Keratinocyte (primary cell): ENCODE results near the gene CREG1. TPM values are rescaled to one million over a fixed set of nuclear protein-coding genes. Genes with fewer than 3 reads are reported as not detected.

ENCODE experiments used
- DNase-seq: peaks from one replicate; pipeline ENCODE4 v3.0.0-alpha.2; 2011; ENCODE audit warnings: low read depth, missing footprints, low spot score
- FAIRE-seq: peaks from 2 replicates; lab custom pipeline; 2011; peaks lifted over from hg19 to GRCh38; lab: Jason Lieb, UNC
- H2AFZ ChIP-seq: 2 replicates; pipeline ENCODE4 v1.6.0; 2012; ENCODE audit warnings: low read length, control low read depth, inconsistent platforms; ENCODE audit not compliant: control insufficient read depth
- H3K27ac ChIP-seq: 2 replicates; pipeline ENCODE4 v1.5.1; 2011; ENCODE audit warnings: low read length; ENCODE audit not compliant: control insufficient read depth, insufficient read depth
- H3K27me3 ChIP-seq: 3 replicates; pipeline ENCODE4 v1.6.0; 2011; ENCODE audit warnings: low read length; ENCODE audit not compliant: control insufficient read depth, insufficient read depth; ENCODE audit errors: extremely low read depth
- H3K36me3 ChIP-seq, 2 experiments: 2 replicates in 1 of 2; 3 replicates in 1 of 2; pipeline ENCODE4 v1.5.1; 2011; ENCODE audit warnings: low read length in 2 of 2, mild to moderate bottlenecking in 1 of 2; ENCODE audit not compliant: control insufficient read depth in 2 of 2, insufficient read depth in 2 of 2; ENCODE audit errors: extremely low read depth in 1 of 2
- H3K4me1 ChIP-seq: 3 replicates; pipeline ENCODE4 v1.5.1; 2011; ENCODE audit warnings: low read length; ENCODE audit not compliant: control insufficient read depth, insufficient read depth; ENCODE audit errors: extremely low read depth
- H3K4me2 ChIP-seq: 3 replicates; pipeline ENCODE4 v1.6.0; 2011; ENCODE audit warnings: low read depth, low read length; ENCODE audit not compliant: control insufficient read depth, insufficient read depth; ENCODE audit errors: extremely low read depth
- H3K4me3 ChIP-seq, 3 experiments: fragments of 200-600 bp in 1 of 3; sonication (generic) in 1 of 3; 2 replicates in 2 of 3; 3 replicates in 1 of 3; pipeline ENCODE4 v1.5.1; 2011 to 2016; ENCODE audit warnings: low read length in 3 of 3, mild to moderate bottlenecking in 3 of 3, control low read depth in 2 of 3, inconsistent platforms in 1 of 3, low read depth in 1 of 3, mixed read lengths in 1 of 3, mixed run types in 1 of 3, moderate library complexity in 1 of 3; ENCODE audit not compliant: control insufficient read depth in 2 of 3, insufficient read depth in 2 of 3; ENCODE audit errors: extremely low read depth in 1 of 3
- H3K79me2 ChIP-seq: 2 replicates; pipeline ENCODE4 v1.6.0; 2012; ENCODE audit warnings: low read length; ENCODE audit not compliant: control insufficient read depth, insufficient read depth
- H3K9ac ChIP-seq: 3 replicates; pipeline ENCODE4 v1.6.0; 2011; ENCODE audit warnings: low read length; ENCODE audit not compliant: control insufficient read depth, insufficient read depth; ENCODE audit errors: extremely low read depth
- H3K9me1 ChIP-seq: 3 replicates; pipeline ENCODE4 v1.6.0; 2011; ENCODE audit warnings: low read length; ENCODE audit not compliant: control insufficient read depth, insufficient read depth; ENCODE audit errors: extremely low read depth
- H3K9me3 ChIP-seq: 2 replicates; pipeline ENCODE4 v1.5.1; 2012; ENCODE audit warnings: low read depth, low read length; ENCODE audit not compliant: control insufficient read depth
- H4K20me1 ChIP-seq: 3 replicates; pipeline ENCODE4 v1.6.0; 2011; ENCODE audit warnings: low read length; ENCODE audit not compliant: control insufficient read depth, insufficient read depth; ENCODE audit errors: extremely low read depth
- EZH2 ChIP-seq: IDR thresholded peaks from one replicate; pipeline ENCODE4 v1.6.1; 2012; ENCODE audit warnings: inconsistent platforms, mild to moderate bottlenecking, low read length, moderate library complexity
- dilution Hi-C: fragments of 300-500 bp; cut with MboI; formaldehyde crosslinking; loops from one replicate; pipeline ENCODE4 v1.7.0; 2020; ENCODE audit warnings: low sequenced_read_pairs; ENCODE audit not compliant: extremely low pct_ligation_motif_present
- polyA plus RNA-seq, 5 experiments: library from polyadenylated mRNA; depleted of rRNA in 3 of 5; stranded (reverse) in 3 of 5; stranded (forward) in 1 of 5; unstranded in 1 of 5; fragments of >200 nt; gene quantifications; 1 replicate in 1 of 5; 2 replicates in 3 of 5; 3 replicates in 1 of 5; pipeline versions ENCODE4 v1.2.1 to v1.2.3, GENCODE V29; 2011 to 2012; ENCODE audit warnings: missing spikeins in 2 of 5, low read depth in 1 of 5, low replicate concordance in 1 of 5
- TF ChIP-seq, protein P1 (sequence below), 3 experiments: IDR thresholded peaks in 1 of 3; conservative IDR thresholded peaks in 1 of 3; optimal IDR thresholded peaks in 1 of 3; 2 replicates in 2 of 3; 3 replicates in 1 of 3; pipeline versions ENCODE3 to v1.5.1; 2011; ENCODE audit warnings: low read length in 3 of 3, mild to moderate bottlenecking in 3 of 3, moderate library complexity in 2 of 3, control low read depth in 1 of 3, inconsistent platforms in 1 of 3; ENCODE audit not compliant: insufficient read depth in 2 of 3; ENCODE audit errors: extremely low read depth in 1 of 3

CREG1 gene
- polyA plus RNA-seq, 1 donor (not counting 4 experiments of a cell fraction or from before 2014, with no cell fraction given): 68.8 TPM

DNA sequence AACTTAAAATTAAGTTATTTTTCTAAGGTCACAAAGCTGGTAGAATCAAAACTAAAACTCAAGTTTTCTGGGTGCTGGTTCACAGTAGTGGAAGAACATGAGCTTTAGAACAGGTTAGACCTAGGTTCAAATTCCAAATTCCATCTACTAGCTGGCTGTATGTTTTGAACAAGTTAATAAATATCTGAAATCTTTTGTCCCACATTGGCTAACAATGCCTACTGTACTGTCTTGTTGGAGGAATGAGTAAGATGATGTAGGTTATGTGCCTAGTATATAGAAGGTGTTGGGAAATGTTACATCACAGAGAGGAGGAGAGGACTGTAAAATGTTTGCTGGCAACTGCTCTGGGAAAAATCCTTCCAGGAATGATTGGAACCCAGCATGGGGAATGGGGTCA, 21.2 kb downstream of the CREG1 start:
- no peaks in the 10 kb centered on the region for H3K36me3 ChIP-seq
- dilution Hi-C loops: no loop called here
- no peaks in the 10 kb centered on the region for H3K27me3 ChIP-seq
- H3K9ac ChIP-seq: no peak overlapping the region
- H3K9me3 ChIP-seq: no peaks in the 10 kb centered on the region
- no peak for TF ChIP-seq EZH2
- TF ChIP-seq, protein P1, sequence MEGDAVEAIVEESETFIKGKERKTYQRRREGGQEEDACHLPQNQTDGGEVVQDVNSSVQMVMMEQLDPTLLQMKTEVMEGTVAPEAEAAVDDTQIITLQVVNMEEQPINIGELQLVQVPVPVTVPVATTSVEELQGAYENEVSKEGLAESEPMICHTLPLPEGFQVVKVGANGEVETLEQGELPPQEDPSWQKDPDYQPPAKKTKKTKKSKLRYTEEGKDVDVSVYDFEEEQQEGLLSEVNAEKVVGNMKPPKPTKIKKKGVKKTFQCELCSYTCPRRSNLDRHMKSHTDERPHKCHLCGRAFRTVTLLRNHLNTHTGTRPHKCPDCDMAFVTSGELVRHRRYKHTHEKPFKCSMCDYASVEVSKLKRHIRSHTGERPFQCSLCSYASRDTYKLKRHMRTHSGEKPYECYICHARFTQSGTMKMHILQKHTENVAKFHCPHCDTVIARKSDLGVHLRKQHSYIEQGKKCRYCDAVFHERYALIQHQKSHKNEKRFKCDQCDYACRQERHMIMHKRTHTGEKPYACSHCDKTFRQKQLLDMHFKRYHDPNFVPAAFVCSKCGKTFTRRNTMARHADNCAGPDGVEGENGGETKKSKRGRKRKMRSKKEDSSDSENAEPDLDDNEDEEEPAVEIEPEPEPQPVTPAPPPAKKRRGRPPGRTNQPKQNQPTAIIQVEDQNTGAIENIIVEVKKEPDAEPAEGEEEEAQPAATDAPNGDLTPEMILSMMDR (optimal IDR thresholded peaks at IDR 0.05 in 1 of 3, IDR thresholded peaks at IDR 0.05 in 1 of 3, conservative IDR thresholded peaks at IDR 0.05 in 1 of 3; ENCODE audit: extremely low read depth in 1 of 3, insufficient read depth in 2 of 3, low read length in 3 of 3): no peak
- no peak overlapping the region for H2AFZ ChIP-seq
- H3K4me2 ChIP-seq: no peak overlapping the region
- H3K4me1 ChIP-seq: peaks cover 7% of the 10 kb centered on the region
- no peaks in the 10 kb centered on the region for H4K20me1 ChIP-seq
- H3K79me2 ChIP-seq: no peaks in the 10 kb centered on the region
- DNase-seq (no peak), FAIRE-seq (no peak)
- H3K4me3 ChIP-seq: no peak overlapping the region
- H3K27ac ChIP-seq: no peak overlapping the region
- no peaks in the 10 kb centered on the region for H3K9me1 ChIP-seq

DNA sequence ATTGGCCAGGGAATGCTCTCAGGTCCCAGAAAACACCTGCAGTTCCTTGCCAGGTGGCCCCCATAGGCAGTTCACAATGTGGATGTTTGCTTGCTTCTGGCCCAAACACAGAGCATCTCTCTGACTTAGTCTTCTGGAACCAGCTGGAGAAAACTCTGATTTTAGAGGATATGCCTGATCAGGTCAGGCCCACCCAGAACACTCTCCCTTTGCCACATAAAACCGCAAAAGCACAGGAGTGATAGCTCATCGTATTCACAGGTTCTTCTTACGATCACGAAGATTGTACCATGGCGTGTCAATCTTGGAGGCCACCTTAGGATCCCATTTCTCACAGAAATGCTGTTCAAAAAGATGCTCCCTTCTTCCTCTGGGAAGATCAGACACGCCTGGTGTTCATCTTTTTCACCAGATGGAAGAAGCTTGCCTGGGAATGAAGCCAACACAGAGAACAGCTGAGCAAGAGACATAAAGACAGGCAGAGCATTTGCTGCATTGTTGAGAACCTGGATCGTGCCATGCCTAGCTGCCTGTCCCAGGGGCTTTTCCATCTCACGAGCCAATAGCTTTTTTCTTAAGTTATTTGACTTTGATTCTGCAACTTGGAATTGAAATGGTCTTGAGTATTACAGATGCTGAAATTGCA, 23.6 kb downstream of the CREG1 start:
- no peaks in the 10 kb centered on the region for H3K27me3 ChIP-seq
- H3K27ac ChIP-seq: no peak overlapping the region
- H3K79me2 ChIP-seq: no peaks in the 10 kb centered on the region
- H3K36me3 ChIP-seq: no peaks in the 10 kb centered on the region
- FAIRE-seq (no peak), DNase-seq (no peak)
- H3K9me1 ChIP-seq: no peaks in the 10 kb centered on the region
- dilution Hi-C loops: no loop called here
- TF ChIP-seq, protein P1 (optimal IDR thresholded peaks at IDR 0.05 in 1 of 3, IDR thresholded peaks at IDR 0.05 in 1 of 3, conservative IDR thresholded peaks at IDR 0.05 in 1 of 3; ENCODE audit: extremely low read depth in 1 of 3, insufficient read depth in 2 of 3, low read length in 3 of 3): no peak
- TF ChIP-seq EZH2: no peak
- H2AFZ ChIP-seq: no peak overlapping the region
- H3K9ac ChIP-seq: no peak overlapping the region
- no peaks in the 10 kb centered on the region for H4K20me1 ChIP-seq
- H3K9me3 ChIP-seq: no peaks in the 10 kb centered on the region
- H3K4me1 ChIP-seq: peaks cover 7% of the 10 kb centered on the region
- H3K4me2 ChIP-seq: no peak overlapping the region
- H3K4me3 ChIP-seq: no peak overlapping the region
